Measurements from ENCODE around the gene TMEM165. TPM values are rescaled to one million over a fixed set of nuclear protein-coding genes. Genes with fewer than 3 reads are reported as not detected.

Gene TMEM165
- total RNA-seq, 3 donors from 2014 or later: 165 to 386 (median 204) TPM

- Histone ChIP-seq H3K27me3 (no peaks in the 10 kb centered on the region), H3K36me3 (no peaks in the 10 kb centered on the region), H3K4me1 (no peaks in the 10 kb centered on the region), H3K9me3 (no peaks in the 10 kb centered on the region), H3K4me3 (no peak overlapping the region), H3K27ac (no peak overlapping the region)
- no peak for DNase-seq (ENCODE audit: low spot score in 2 of 2)
- intact Hi-C loops (cut with DNase I; ENCODE audit: low total_unique reads): no loop called here
- TF ChIP-seq CTCF (IDR thresholded peaks at IDR 0.05) (no peak), POLR2A (IDR thresholded peaks at IDR 0.05) (no peak), POLR2AphosphoS5 (IDR thresholded peaks at IDR 0.05) (no peak)
Observed at GRCh38 chr4:55406545-55406944, 10.8 kb downstream of the TMEM165 start.

GRCh38 chr4:55407119-55407518 lies 11.4 kb downstream of the TMEM165 start:
- no peaks in the 10 kb centered on the region for H3K27me3 ChIP-seq
- no peak overlapping the region for H3K4me3 ChIP-seq
- no peak for DNase-seq (ENCODE audit: low spot score in 2 of 2)
- H3K9me3 ChIP-seq: no peaks in the 10 kb centered on the region
- H3K36me3 ChIP-seq: no peaks in the 10 kb centered on the region
- no peak for TF ChIP-seq CTCF (IDR thresholded peaks at IDR 0.05)
- TF ChIP-seq POLR2AphosphoS5 (IDR thresholded peaks at IDR 0.05): no peak
- TF ChIP-seq POLR2A (IDR thresholded peaks at IDR 0.05): no peak
- H3K27ac ChIP-seq: no peak overlapping the region
- intact Hi-C loops (cut with DNase I; ENCODE audit: low total_unique reads): no loop called here
- H3K4me1 ChIP-seq: no peaks in the 10 kb centered on the region

GRCh38 chr4:55407764-55408163 lies 12.0 kb downstream of the TMEM165 start:
- Histone ChIP-seq H3K9me3 (no peaks in the 10 kb centered on the region), H3K27ac (no peak overlapping the region), H3K4me1 (no peaks in the 10 kb centered on the region), H3K27me3 (no peaks in the 10 kb centered on the region), H3K4me3 (no peak overlapping the region), H3K36me3 (no peaks in the 10 kb centered on the region)
- DNase-seq (ENCODE audit: low spot score in 2 of 2): no peak
- intact Hi-C loops (cut with DNase I; ENCODE audit: low total_unique reads): no loop called here
- no peak for TF ChIP-seq CTCF (IDR thresholded peaks at IDR 0.05)
- TF ChIP-seq POLR2A (IDR thresholded peaks at IDR 0.05): no peak
- TF ChIP-seq POLR2AphosphoS5 (IDR thresholded peaks at IDR 0.05): no peak

- H3K27ac ChIP-seq: no peak overlapping the region
- intact Hi-C loops (cut with DNase I; ENCODE audit: low total_unique reads): no loop called here
- no peaks in the 10 kb centered on the region for H3K36me3 ChIP-seq
- no peak for DNase-seq (ENCODE audit: low spot score in 2 of 2)
- no peak overlapping the region for H3K4me3 ChIP-seq
- TF ChIP-seq POLR2A (IDR thresholded peaks at IDR 0.05) (no peak), CTCF (IDR thresholded peaks at IDR 0.05) (no peak), POLR2AphosphoS5 (IDR thresholded peaks at IDR 0.05) (no peak)
- no peaks in the 10 kb centered on the region for H3K4me1 ChIP-seq
- no peaks in the 10 kb centered on the region for H3K9me3 ChIP-seq
- no peaks in the 10 kb centered on the region for H3K27me3 ChIP-seq
Observed at GRCh38 chr4:55409468-55410171, 13.9 kb downstream of the TMEM165 start.

- no peak for DNase-seq (ENCODE audit: low spot score in 2 of 2)
- Histone ChIP-seq H3K27ac (no peak overlapping the region), H3K36me3 (no peaks in the 10 kb centered on the region), H3K27me3 (no peaks in the 10 kb centered on the region), H3K4me1 (no peaks in the 10 kb centered on the region), H3K9me3 (no peaks in the 10 kb centered on the region), H3K4me3 (no peak overlapping the region)
- TF ChIP-seq CTCF (IDR thresholded peaks at IDR 0.05) (no peak), POLR2A (IDR thresholded peaks at IDR 0.05) (no peak), POLR2AphosphoS5 (IDR thresholded peaks at IDR 0.05) (no peak)
- intact Hi-C loops (cut with DNase I; ENCODE audit: low total_unique reads): no loop called here
Observed at GRCh38 chr4:55410431-55410830, 14.7 kb downstream of the TMEM165 start.
